GM06990 (cell line): ENCODE results near the gene ERVW-1.
"Not testable (repeated sequence)": the region's sequence is repeated elsewhere in the genome, so short reads cannot be mapped to it uniquely, and the experiment has no call there.

Source experiments
- DNase-seq: peaks from one replicate; pipeline ENCODE4 v3.0.0-alpha.2; 2011; ENCODE audit not compliant: insufficient read length; ENCODE audit errors: extremely low read depth
- H3K27me3 ChIP-seq: replicated peaks from 2 replicates; pipeline ENCODE4 v1.6.0; 2011; ENCODE audit warnings: low read length; ENCODE audit not compliant: control insufficient read depth, insufficient read depth
- H3K36me3 ChIP-seq: 2 replicates; pipeline ENCODE4 v1.5.1; 2011; ENCODE audit warnings: low read length; ENCODE audit not compliant: control insufficient read depth, insufficient read depth
- H3K4me3 ChIP-seq: replicated peaks from 2 replicates; pipeline ENCODE4 v1.5.1; 2011; ENCODE audit warnings: low read depth, mild to moderate bottlenecking, control low read depth, low read length
- CTCF ChIP-seq: IDR thresholded peaks from 2 replicates; pipeline ENCODE4 v1.5.1; 2011; ENCODE audit warnings: low read length, control low read depth, mild to moderate bottlenecking, inconsistent platforms; ENCODE audit not compliant: insufficient read depth, poor library complexity, severe bottlenecking

The ERVW-1 gene

GRCh38 chr7:92477681-92478080 is at the start of gene ERVW-1:
Gene ERVW-1 (minus strand): TSS chr7:92477946. CDS start chr7:92470381, 7,565 bp downstream.
- not testable (repeated sequence) for H3K36me3 ChIP-seq, DNase-seq, H3K4me3 ChIP-seq, H3K27me3 ChIP-seq

GRCh38 chr7:92523110-92523509 is 45.4 kb upstream of the ERVW-1 start:
- H3K27me3 ChIP-seq, result no peaks in the 10 kb centered on the region
- H3K4me3 ChIP-seq, result no peak overlapping the region
- no peak for TF ChIP-seq CTCF
- no peaks in the 10 kb centered on the region for H3K36me3 ChIP-seq
- DNase-seq, result no peak

- no peak for TF ChIP-seq CTCF
- Histone ChIP-seq H3K27me3 (no peaks in the 10 kb centered on the region), H3K4me3 (no peak overlapping the region)
Measured at GRCh38 chr7:92520024-92520423, 42.3 kb upstream of the ERVW-1 start.

GRCh38 chr7:92517631-92518030 is 39.9 kb upstream of the ERVW-1 start:
- no peak for DNase-seq
- Histone ChIP-seq H3K27me3 (no peaks in the 10 kb centered on the region), H3K36me3 (peaks cover 2% of the 10 kb centered on the region; the same call in 1 of the 2 replicates), H3K4me3 (no peak overlapping the region)
- TF ChIP-seq CTCF, result no peak

More at GRCh38 chr7:92520024-92520423, 42.3 kb upstream of the ERVW-1 start:
- H3K36me3 ChIP-seq, result peaks cover 2% of the 10 kb centered on the region; the same call in 1 of the 2 replicates
- DNase-seq, result no peak

- TF ChIP-seq CTCF, result no peak
- no peak overlapping the region for H3K4me3 ChIP-seq
- no peaks in the 10 kb centered on the region for H3K27me3 ChIP-seq
- DNase-seq, result no peak
- peaks cover 2% of the 10 kb centered on the region; the same call in 1 of the 2 replicates for H3K36me3 ChIP-seq
Measured at GRCh38 chr7:92513167-92513902, 35.6 kb upstream of the ERVW-1 start.

- no peak for TF ChIP-seq CTCF
- Histone ChIP-seq H3K27me3 (no peaks in the 10 kb centered on the region), H3K36me3 (no peaks in the 10 kb centered on the region; the same call in none of the 2 replicates), H3K4me3 (no peak overlapping the region)
- no peak for DNase-seq
Measured at GRCh38 chr7:92508946-92509345, 31.2 kb upstream of the ERVW-1 start.
